HCT116 (cell line): ENCODE data around the gene SNX13.

Source experiments
- CTCF ChIP-seq, 3 experiments: fragments of 200-600 bp in 1 of 3; sonication (generic) in 1 of 3; IDR thresholded peaks in 2 of 3; conservative IDR thresholded peaks in 1 of 3; 2 replicates each; pipeline ENCODE4 v1.5.1; 2012 to 2017; ENCODE audit warnings: low read depth in 2 of 3, low read length in 2 of 3, antibody characterized with exemption in 1 of 3, borderline replicate concordance in 1 of 3, control low read depth in 1 of 3, mild to moderate bottlenecking in 1 of 3, mixed read lengths in 1 of 3, mixed run types in 1 of 3, moderate library complexity in 1 of 3; ENCODE audit not compliant: insufficient read depth in 1 of 3
- EZH2 ChIP-seq: fragments of 200-600 bp; sonication (generic); IDR thresholded peaks from 2 replicates; pipeline ENCODE4 v1.6.1; 2017; ENCODE audit warnings: antibody characterized with exemption, mixed run types
- FOSL1 ChIP-seq: IDR thresholded peaks from 2 replicates; pipeline ENCODE4 v1.6.1; 2012; ENCODE audit warnings: low read depth
- POLR2A ChIP-seq: IDR thresholded peaks from 2 replicates; pipeline ENCODE4 v1.7.0; 2011; ENCODE audit warnings: borderline replicate concordance; ENCODE audit not compliant: insufficient read depth, insufficient read length; ENCODE audit errors: extremely low read depth
- SIN3A ChIP-seq: IDR thresholded peaks from 2 replicates; pipeline ENCODE4 v1.6.1; 2012; ENCODE audit warnings: low read depth
- SP1 ChIP-seq: IDR thresholded peaks from 2 replicates; pipeline ENCODE4 v1.6.1; 2012; ENCODE audit warnings: low read depth
- ZFX ChIP-seq: fragments of 450-650 bp; IDR thresholded peaks from 2 replicates; pipeline ENCODE4 v1.6.1; 2017

DNA sequence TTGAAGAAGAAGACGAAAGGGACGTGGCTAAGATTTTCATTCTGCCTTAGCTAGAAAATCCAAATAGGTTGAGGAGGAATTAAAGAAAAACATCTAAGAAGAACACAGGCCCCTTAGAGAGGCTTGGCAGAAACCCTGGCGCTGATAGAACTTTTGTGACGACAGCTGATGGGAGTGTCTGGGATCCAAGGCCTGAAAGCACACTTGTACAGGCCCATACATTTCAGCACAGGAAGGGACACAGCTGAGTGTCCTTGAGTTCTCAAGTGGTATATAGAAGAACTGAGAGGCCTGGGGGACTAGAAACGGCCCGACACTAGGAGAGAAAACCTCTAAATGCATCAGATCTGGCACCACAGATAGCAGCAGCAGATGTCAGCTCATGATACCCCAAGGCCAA is 47.8 kb upstream of the SNX13 start:
- TF ChIP-seq CTCF (IDR thresholded peaks at IDR 0.05 in 2 of 3, conservative IDR thresholded peaks at IDR 0.05 in 1 of 3; ENCODE audit: borderline replicate concordance in 1 of 3, insufficient read depth in 1 of 3, low read depth in 2 of 3, low read length in 2 of 3): no peak
- TF ChIP-seq FOSL1: no peak
- no peak for TF ChIP-seq SIN3A
- TF ChIP-seq POLR2A: no peak
- TF ChIP-seq ZFX: no peak
- TF ChIP-seq EZH2: no peak
- TF ChIP-seq SP1: no peak
